KMS-11 (cell line): ENCODE results near the gene CTIF.

Experiments
- H2AFZ ChIP-seq: fragments of 200-600 bp; sonication (generic); 2 replicates; pipeline ENCODE4 v1.6.1; 2016; ENCODE audit warnings: antibody characterized with exemption, mixed run types, low read depth
- H3K27ac ChIP-seq: fragments of 200-600 bp; sonication (generic); 2 replicates; pipeline ENCODE4 v1.6.1; 2016; ENCODE audit warnings: mild to moderate bottlenecking, mixed run types
- H3K27me3 ChIP-seq: fragments of 200-600 bp; sonication (generic); 2 replicates; pipeline ENCODE4 v1.6.1; 2017; ENCODE audit warnings: mild to moderate bottlenecking, low read depth, mixed run types, moderate library complexity; ENCODE audit not compliant: insufficient read depth
- H3K36me3 ChIP-seq: fragments of 200-600 bp; sonication (generic); 2 replicates; pipeline ENCODE4 v1.6.1; 2017; ENCODE audit warnings: mild to moderate bottlenecking, mixed run types; ENCODE audit not compliant: insufficient read depth
- H3K4me1 ChIP-seq: fragments of 200-600 bp; sonication (generic); 2 replicates; pipeline ENCODE4 v1.6.1; 2016; ENCODE audit warnings: mild to moderate bottlenecking, low read depth, mixed run types; ENCODE audit not compliant: poor library complexity, severe bottlenecking
- H3K4me2 ChIP-seq: fragments of 200-600 bp; sonication (generic); 2 replicates; pipeline ENCODE4 v1.7.0; 2016; ENCODE audit warnings: mild to moderate bottlenecking, mixed run types
- H3K4me3 ChIP-seq: fragments of 200-600 bp; sonication (generic); IDR thresholded peaks from 2 replicates; pipeline ENCODE4 v1.6.1; 2017; ENCODE audit warnings: low read depth, low read length, mixed read lengths; ENCODE audit not compliant: insufficient read depth
- H3K79me2 ChIP-seq: fragments of 200-600 bp; sonication (generic); 2 replicates; pipeline ENCODE4 v1.6.1; 2016; ENCODE audit warnings: low read depth, mixed run types; ENCODE audit not compliant: insufficient read depth
- H3K9ac ChIP-seq: fragments of 200-600 bp; sonication (generic); 2 replicates; pipeline ENCODE4 v1.6.1; 2016; ENCODE audit warnings: mild to moderate bottlenecking, mixed run types
- H4K20me1 ChIP-seq: fragments of 200-600 bp; sonication (generic); 2 replicates; pipeline ENCODE4 v1.6.1; 2016; ENCODE audit warnings: mild to moderate bottlenecking, mixed run types; ENCODE audit not compliant: insufficient read depth
- CTCF ChIP-seq: fragments of 200-600 bp; sonication (generic); conservative IDR thresholded peaks from 2 replicates; pipeline ENCODE4 v1.6.1; 2017; ENCODE audit warnings: low read depth, mild to moderate bottlenecking, antibody characterized with exemption, low read length, moderate library complexity, mixed read lengths

The CTIF gene

DNA sequence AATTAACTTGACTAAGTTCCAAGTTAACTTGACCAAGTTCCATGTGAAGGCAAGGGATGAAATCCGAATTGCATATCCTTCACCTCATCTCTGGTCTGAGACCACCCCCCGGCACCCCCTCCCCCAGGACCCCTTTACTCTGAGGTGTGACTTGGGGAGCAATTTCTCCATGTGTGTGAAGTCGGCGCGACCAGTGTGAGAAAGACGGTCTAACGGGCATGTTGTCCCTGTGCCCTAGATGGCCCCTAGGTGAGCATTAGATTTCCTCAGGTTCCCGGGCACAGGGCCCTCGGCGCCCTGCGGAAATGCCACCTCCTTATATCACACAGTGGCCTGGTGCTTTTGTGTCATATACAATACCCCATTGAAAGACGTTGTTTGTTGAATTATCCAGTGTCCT is 137.1 kb downstream of the CTIF start:
- Histone ChIP-seq H3K27me3 (no peaks in the 10 kb centered on the region), H3K4me3 (no peak overlapping the region), H4K20me1 (no peaks in the 10 kb centered on the region), H3K4me1 (peaks cover 12% of the 10 kb centered on the region), H3K9ac (no peak overlapping the region), H3K4me2 (no peak overlapping the region; the same call in 1 of the 2 replicates), H3K27ac (no peak overlapping the region), H2AFZ (0 out of 2 replicates have a peak overlapping the region, but pooled peaks have one; percentile 33), H3K79me2 (no peaks in the 10 kb centered on the region), H3K36me3 (no peaks in the 10 kb centered on the region)
- no peak for TF ChIP-seq CTCF

GRCh38 chr18:48676346-48676745 is 137.5 kb downstream of the CTIF start:
- H4K20me1 ChIP-seq, result no peaks in the 10 kb centered on the region
- no peak overlapping the region for H3K27ac ChIP-seq
- no peak for TF ChIP-seq CTCF
- H2AFZ ChIP-seq, result no peak overlapping the region
- no peak overlapping the region for H3K4me2 ChIP-seq
- H3K27me3 ChIP-seq, result no peaks in the 10 kb centered on the region
- no peaks in the 10 kb centered on the region for H3K36me3 ChIP-seq
- no peak overlapping the region for H3K9ac ChIP-seq
- no peak overlapping the region for H3K4me3 ChIP-seq
- no peaks in the 10 kb centered on the region for H3K79me2 ChIP-seq
- peaks cover 12% of the 10 kb centered on the region for H3K4me1 ChIP-seq

DNA sequence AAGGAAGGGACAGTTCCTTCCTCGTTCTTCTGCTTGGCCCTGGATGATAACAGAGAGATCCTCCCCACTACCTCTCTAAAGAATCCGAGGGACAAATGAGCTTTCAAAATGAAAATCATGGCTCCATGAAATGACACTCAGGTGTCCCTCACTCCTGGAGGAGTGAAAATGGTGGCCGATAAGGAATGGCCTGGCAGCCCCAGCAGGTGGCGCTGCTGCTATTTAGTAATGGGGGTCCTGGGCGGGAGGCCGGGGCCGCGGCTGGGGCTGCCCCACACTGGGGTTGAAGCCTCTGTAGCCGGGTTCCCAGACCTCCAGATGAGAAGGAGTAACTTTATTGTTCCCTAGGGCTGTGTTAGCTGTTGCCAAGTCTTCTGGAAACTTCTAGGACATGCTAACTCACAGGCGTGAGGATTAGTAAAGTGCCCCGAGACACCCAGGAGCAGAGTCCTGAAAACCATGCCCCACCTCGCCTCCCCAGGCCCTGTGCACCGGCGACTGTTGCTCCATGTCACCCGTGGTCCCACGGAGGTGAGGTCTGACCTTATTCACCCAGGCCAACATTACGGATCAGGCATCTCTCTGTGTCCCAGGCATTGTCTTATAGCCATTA is 138.0 kb downstream of the CTIF start:
- no peaks in the 10 kb centered on the region for H3K79me2 ChIP-seq
- no peak overlapping the region for H3K4me3 ChIP-seq
- no peaks in the 10 kb centered on the region for H3K27me3 ChIP-seq
- TF ChIP-seq CTCF, result peak; percentile 94
- no peak overlapping the region for H3K27ac ChIP-seq
- H3K4me2 ChIP-seq, result no peak overlapping the region
- H3K36me3 ChIP-seq, result no peaks in the 10 kb centered on the region
- H3K9ac ChIP-seq, result no peak overlapping the region
- peaks cover 12% of the 10 kb centered on the region for H3K4me1 ChIP-seq
- no peak overlapping the region for H2AFZ ChIP-seq
- no peaks in the 10 kb centered on the region for H4K20me1 ChIP-seq

GRCh38 chr18:48678237-48679115 is 139.6 kb downstream of the CTIF start:
- peaks cover 12% of the 10 kb centered on the region for H3K4me1 ChIP-seq

More at GRCh38 chr18:48678237-48679115, 139.6 kb downstream of the CTIF start:
- Histone ChIP-seq H3K27ac (no peak overlapping the region), H3K4me3 (no peak overlapping the region), H3K4me2 (no peak overlapping the region), H3K79me2 (no peaks in the 10 kb centered on the region), H2AFZ (no peak overlapping the region), H3K27me3 (no peaks in the 10 kb centered on the region), H3K36me3 (no peaks in the 10 kb centered on the region), H3K9ac (no peak overlapping the region), H4K20me1 (no peaks in the 10 kb centered on the region)
- TF ChIP-seq CTCF, result no peak
